Neural cell (in vitro differentiated cells): ENCODE results near the gene ARL15. TPM values are rescaled to one million over a fixed set of nuclear protein-coding genes. Genes with fewer than 3 reads are reported as not detected.

ENCODE experiments used
- H2AFZ ChIP-seq: fragments of 200-600, 300-800 bp; sonication (generic), shearing (Covaris generic); 2 replicates; pipeline ENCODE4 v1.6.0; 2014; ENCODE audit warnings: low read depth, mild to moderate bottlenecking, antibody characterized with exemption, low read length, moderate library complexity
- H3F3A ChIP-seq: fragments of 200-600 bp; shearing (Covaris generic); 2 replicates; pipeline ENCODE4 v1.6.1; 2016; ENCODE audit warnings: mild to moderate bottlenecking, moderate library complexity, mixed read lengths, antibody characterized with exemption, low read length; ENCODE audit not compliant: insufficient read depth, poor library complexity, severe bottlenecking
- H3K27ac ChIP-seq: fragments of 200-600, 300-800 bp; sonication (generic), shearing (Covaris generic); 2 replicates; pipeline ENCODE4 v1.5.1; 2014; ENCODE audit warnings: mild to moderate bottlenecking, low read length, moderate library complexity
- H3K27me3 ChIP-seq: fragments of 300-800, 200-600 bp; sonication (generic), shearing (Covaris generic); 2 replicates; pipeline ENCODE4 v1.6.0; 2014; ENCODE audit warnings: mild to moderate bottlenecking, low read depth, low read length, moderate library complexity; ENCODE audit not compliant: insufficient read depth
- H3K36me3 ChIP-seq: fragments of 300-800, 200-600 bp; sonication (generic), shearing (Covaris generic); 2 replicates; pipeline ENCODE4 v1.5.1; 2014; ENCODE audit warnings: mild to moderate bottlenecking, antibody characterized with exemption, low read length, moderate library complexity; ENCODE audit not compliant: insufficient read depth
- H3K4me2 ChIP-seq: fragments of 300-800, 200-600 bp; sonication (generic), shearing (Covaris generic); 2 replicates; pipeline ENCODE4 v1.6.0; 2014; ENCODE audit warnings: mild to moderate bottlenecking, low read length
- H3K4me3 ChIP-seq: fragments of 300-800, 200-600 bp; sonication (generic), shearing (Covaris generic); 2 replicates; pipeline ENCODE4 v1.5.1; 2014; ENCODE audit warnings: mild to moderate bottlenecking, low read length, moderate library complexity
- H3K79me2 ChIP-seq: fragments of 200-600 bp; shearing (Covaris generic); replicated peaks from 2 replicates; pipeline ENCODE4 v1.6.0; 2014; ENCODE audit warnings: mild to moderate bottlenecking, low read length, moderate library complexity; ENCODE audit not compliant: insufficient read depth
- H3K9ac ChIP-seq: fragments of 300-800, 200-600 bp; sonication (generic), shearing (Covaris generic); 2 replicates; pipeline ENCODE4 v1.6.1; 2016; ENCODE audit warnings: mild to moderate bottlenecking, low read length, mixed read lengths
- H3K9me2 ChIP-seq: fragments of 200-600 bp; shearing (Covaris generic); 2 replicates; pipeline ENCODE4 v1.6.1; 2016; ENCODE audit warnings: mild to moderate bottlenecking, low read length, mixed read lengths; ENCODE audit not compliant: insufficient read depth
- H3K9me3 ChIP-seq: fragments of 200-600, 300-800 bp; sonication (generic), shearing (Covaris generic); 2 replicates; pipeline ENCODE4 v1.6.1; 2016; ENCODE audit warnings: mild to moderate bottlenecking, mixed run types, low read length, moderate library complexity, mixed read lengths
- H4K20me1 ChIP-seq: fragments of 200-600 bp; shearing (Covaris generic); 2 replicates; pipeline ENCODE4 v1.6.1; 2016; ENCODE audit warnings: mild to moderate bottlenecking, mixed run types; ENCODE audit not compliant: insufficient read depth
- CTCF ChIP-seq: fragments of 450-650 bp; IDR thresholded peaks from 2 replicates; pipeline ENCODE4 v1.5.1; 2014; ENCODE audit warnings: antibody characterized with exemption, mild to moderate bottlenecking, moderate library complexity; ENCODE audit not compliant: poor library complexity, severe bottlenecking
- EP300 ChIP-seq: fragments of 450-650 bp; conservative IDR thresholded peaks from 2 replicates; pipeline ENCODE4 v1.6.1; 2014; ENCODE audit warnings: antibody characterized with exemption, mild to moderate bottlenecking, moderate library complexity; ENCODE audit not compliant: poor library complexity, severe bottlenecking
- EZH2 ChIP-seq: fragments of 200-600, 300-800 bp; shearing (Covaris generic), sonication (generic); IDR thresholded peaks from 2 replicates; pipeline ENCODE4 v1.6.1; 2014; ENCODE audit warnings: antibody characterized with exemption, low read length, borderline replicate concordance, mild to moderate bottlenecking; ENCODE audit not compliant: insufficient read depth, poor library complexity, severe bottlenecking
- MXI1 ChIP-seq: fragments of 450-650 bp; conservative IDR thresholded peaks from 2 replicates; pipeline ENCODE4 v1.6.1; 2014; ENCODE audit warnings: antibody characterized with exemption, mild to moderate bottlenecking; ENCODE audit not compliant: poor library complexity, severe bottlenecking
- POLR2AphosphoS5 ChIP-seq: IDR thresholded peaks from 2 replicates; pipeline ENCODE4 v1.6.1; 2012
- RAD21 ChIP-seq: fragments of 450-650 bp; conservative IDR thresholded peaks from 2 replicates; pipeline ENCODE4 v1.6.1; 2014; ENCODE audit warnings: antibody characterized with exemption, mild to moderate bottlenecking, moderate library complexity
- REST ChIP-seq: IDR thresholded peaks from 2 replicates; pipeline ENCODE4 v1.6.1; 2012; ENCODE audit warnings: borderline replicate concordance
- SMC3 ChIP-seq: fragments of 450-650 bp; conservative IDR thresholded peaks from 2 replicates; pipeline ENCODE4 v1.6.1; 2014; ENCODE audit warnings: antibody characterized with exemption, mild to moderate bottlenecking, moderate library complexity; ENCODE audit not compliant: poor library complexity
- TAF1 ChIP-seq: IDR thresholded peaks from 2 replicates; pipeline ENCODE4 v1.6.1; 2012; ENCODE audit warnings: low read depth
- polyA plus RNA-seq: library from polyadenylated mRNA; depleted of rRNA; stranded (reverse); fragments of >200 nt; gene quantifications from 2 replicates; pipeline ENCODE4 v1.2.3, GENCODE V29; 2014

ARL15 gene
- polyA plus RNA-seq, 1 donor from 2014 or later: 51.9 TPM

GRCh38 chr5:54214722-54215121 is 95.7 kb downstream of the ARL15 start:
- TF ChIP-seq EP300 (no peak), REST (no peak), TAF1 (no peak), SMC3 (no peak), CTCF (no peak), POLR2AphosphoS5 (no peak), RAD21 (no peak), MXI1 (no peak), EZH2 (no peak)
- H2AFZ ChIP-seq: no peak overlapping the region
- no peaks in the 10 kb centered on the region for H4K20me1 ChIP-seq
- H3K9me3 ChIP-seq: no peaks in the 10 kb centered on the region
- no peaks in the 10 kb centered on the region for H3F3A ChIP-seq
- H3K27me3 ChIP-seq: no peaks in the 10 kb centered on the region
- H3K4me2 ChIP-seq: no peak overlapping the region
- H3K27ac ChIP-seq: no peak overlapping the region
- H3K4me3 ChIP-seq: no peak overlapping the region
- no peaks in the 10 kb centered on the region for H3K9me2 ChIP-seq
- peaks cover 3% of the 10 kb centered on the region for H3K79me2 ChIP-seq
- H3K36me3 ChIP-seq: no peaks in the 10 kb centered on the region
- no peak overlapping the region for H3K9ac ChIP-seq

GRCh38 chr5:54212331-54212730 is 98.0 kb downstream of the ARL15 start:
- H2AFZ ChIP-seq: no peak overlapping the region
- H3K27ac ChIP-seq: no peak overlapping the region
- no peak overlapping the region for H3K4me3 ChIP-seq
- peaks cover 7% of the 10 kb centered on the region for H3K79me2 ChIP-seq
- no peaks in the 10 kb centered on the region for H3K9me3 ChIP-seq
- no peaks in the 10 kb centered on the region for H3K27me3 ChIP-seq
- TF ChIP-seq MXI1: no peak
- TF ChIP-seq TAF1: no peak
- no peak for TF ChIP-seq RAD21
- no peak for TF ChIP-seq REST
- TF ChIP-seq CTCF: no peak
- TF ChIP-seq POLR2AphosphoS5: no peak
- TF ChIP-seq EZH2: no peak
- TF ChIP-seq SMC3: no peak
- TF ChIP-seq EP300: no peak
- H4K20me1 ChIP-seq: no peaks in the 10 kb centered on the region
- H3K36me3 ChIP-seq: no peaks in the 10 kb centered on the region
- H3K9me2 ChIP-seq: no peaks in the 10 kb centered on the region
- H3K9ac ChIP-seq: no peak overlapping the region
- H3F3A ChIP-seq: no peaks in the 10 kb centered on the region
- H3K4me2 ChIP-seq: no peak overlapping the region
